SU-DHL-6 (cell line): Measurements from ENCODE around the gene KRTCAP2.

Experiments
- H2AFZ ChIP-seq: fragments of 200-600 bp; sonication (generic); 2 replicates; pipeline ENCODE4 v1.6.1; 2014; ENCODE audit warnings: low read depth, mild to moderate bottlenecking, moderate library complexity, mixed read lengths, antibody characterized with exemption, low read length; ENCODE audit not compliant: severe bottlenecking
- H3F3A ChIP-seq: fragments of 200-600 bp; shearing (Covaris generic); 2 replicates; pipeline ENCODE4 v1.6.0; 2016; ENCODE audit warnings: antibody characterized with exemption, mild to moderate bottlenecking; ENCODE audit not compliant: insufficient read depth
- H3K27ac ChIP-seq: fragments of 200-600 bp; sonication (generic); 2 replicates; pipeline ENCODE4 v1.5.1; 2016; ENCODE audit warnings: low read depth, mild to moderate bottlenecking, low read length, moderate library complexity, mixed read lengths
- H3K27me3 ChIP-seq: fragments of 200-600 bp; sonication (generic), shearing (Covaris generic); 2 replicates; pipeline ENCODE4 v1.6.0; 2014; ENCODE audit warnings: mild to moderate bottlenecking, low read length
- H3K36me3 ChIP-seq: fragments of 200-600 bp; sonication (generic); 2 replicates; pipeline ENCODE4 v1.6.1; 2014; ENCODE audit warnings: mild to moderate bottlenecking, low read length, mixed read lengths
- H3K4me2 ChIP-seq: fragments of 300-600, 200-600 bp; shearing (Covaris generic), sonication (generic); 2 replicates; pipeline ENCODE4 v1.6.0; 2014; ENCODE audit warnings: low read length, low read depth, mild to moderate bottlenecking; ENCODE audit not compliant: poor library complexity, severe bottlenecking
- H3K4me3 ChIP-seq: fragments of 200-600 bp; sonication (generic); 2 replicates; pipeline ENCODE4 v1.5.1; 2014; ENCODE audit warnings: antibody characterized with exemption, low read length, mild to moderate bottlenecking, mixed read lengths; ENCODE audit not compliant: insufficient read depth, poor library complexity, severe bottlenecking
- H3K79me2 ChIP-seq: fragments of 200-600 bp; sonication (generic); 2 replicates; pipeline ENCODE4 v1.6.1; 2014; ENCODE audit warnings: mild to moderate bottlenecking, low read length, moderate library complexity; ENCODE audit not compliant: insufficient read depth
- H3K9ac ChIP-seq: fragments of 200-600 bp; sonication (generic); 2 replicates; pipeline ENCODE4 v1.7.0; 2014; ENCODE audit warnings: mild to moderate bottlenecking, low read length
- H3K9me2 ChIP-seq: fragments of 200-600 bp; sonication (generic); replicated peaks from 2 replicates; pipeline ENCODE4 v1.6.1; 2014; ENCODE audit warnings: low read length; ENCODE audit not compliant: insufficient read depth
- H3K9me3 ChIP-seq: fragments of 200-600 bp; sonication (generic); 2 replicates; pipeline ENCODE4 v1.6.1; 2014; ENCODE audit warnings: low read length, mixed read lengths; ENCODE audit not compliant: insufficient read depth
- H4K20me1 ChIP-seq: fragments of 200-600 bp; sonication (generic); 2 replicates; pipeline ENCODE4 v1.6.1; 2014; ENCODE audit warnings: low read depth, mild to moderate bottlenecking, antibody characterized with exemption, low read length, moderate library complexity, mixed read lengths
- CTCF ChIP-seq: fragments of 200-600 bp; sonication (generic); IDR thresholded peaks from one replicate; pipeline ENCODE4 v1.5.1; 2017; ENCODE audit warnings: antibody characterized with exemption, mild to moderate bottlenecking, low read length, moderate library complexity; ENCODE audit not compliant: insufficient read depth, poor library complexity, severe bottlenecking
- EZH2phosphoT487 ChIP-seq: fragments of 200-600 bp; sonication (generic), shearing (Covaris generic); conservative IDR thresholded peaks from 2 replicates; pipeline ENCODE4 v1.6.1; 2018; ENCODE audit warnings: mild to moderate bottlenecking, antibody characterized with exemption, low read length, moderate library complexity, mixed read lengths

Gene KRTCAP2

GRCh38 chr1:155179112-155180031 is 6.3 kb upstream of the KRTCAP2 start:
- no peak overlapping the region for H3K4me3 ChIP-seq
- H3K9me3 ChIP-seq: no peaks in the 10 kb centered on the region
- H3K27ac ChIP-seq: no peak overlapping the region
- no peak for TF ChIP-seq EZH2phosphoT487
- no peak for TF ChIP-seq CTCF
- H3K79me2 ChIP-seq: no peaks in the 10 kb centered on the region
- H3F3A ChIP-seq: peaks cover 7% of the 10 kb centered on the region
- H3K4me2 ChIP-seq: no peak overlapping the region
- H3K27me3 ChIP-seq: no peaks in the 10 kb centered on the region
- no peaks in the 10 kb centered on the region for H3K9me2 ChIP-seq
- no peak overlapping the region for H2AFZ ChIP-seq
- no peak overlapping the region for H3K9ac ChIP-seq
- H3K36me3 ChIP-seq: no peaks in the 10 kb centered on the region
- no peaks in the 10 kb centered on the region for H4K20me1 ChIP-seq

- Histone ChIP-seq H3K9me3 (no peaks in the 10 kb centered on the region), H3K27me3 (no peaks in the 10 kb centered on the region), H3K79me2 (no peaks in the 10 kb centered on the region), H3F3A (peaks cover 7% of the 10 kb centered on the region), H3K4me3 (no peak overlapping the region), H3K36me3 (no peaks in the 10 kb centered on the region), H3K9me2 (no peaks in the 10 kb centered on the region), H2AFZ (no peak overlapping the region), H3K9ac (no peak overlapping the region), H4K20me1 (no peaks in the 10 kb centered on the region), H3K4me2 (no peak overlapping the region), H3K27ac (no peak overlapping the region)
- TF ChIP-seq EZH2phosphoT487: no peak
- no peak for TF ChIP-seq CTCF
Measured at GRCh38 chr1:155178441-155179111, 5.5 kb upstream of the KRTCAP2 start.

- no peaks in the 10 kb centered on the region for H3K9me2 ChIP-seq
- H3K36me3 ChIP-seq: no peaks in the 10 kb centered on the region
- H2AFZ ChIP-seq: no peak overlapping the region
- no peak overlapping the region for H3K27ac ChIP-seq
- H3K9ac ChIP-seq: no peak overlapping the region
- no peak overlapping the region for H3K4me2 ChIP-seq
- H3F3A ChIP-seq: peaks cover 7% of the 10 kb centered on the region
- no peak overlapping the region for H3K4me3 ChIP-seq
- peaks cover 2% of the 10 kb centered on the region; the same call in 1 of the 2 replicates for H3K79me2 ChIP-seq
- H3K9me3 ChIP-seq: no peaks in the 10 kb centered on the region
- H4K20me1 ChIP-seq: no peaks in the 10 kb centered on the region
- H3K27me3 ChIP-seq: no peaks in the 10 kb centered on the region
- no peak for TF ChIP-seq EZH2phosphoT487
- TF ChIP-seq CTCF: no peak
Measured at GRCh38 chr1:155177918-155178281, 4.8 kb upstream of the KRTCAP2 start.
